ENCODE measurements around the gene FOXL1.

Gene FOXL1

GRCh38 chr16:86578061-86578599 is at the start of gene FOXL1:
Gene FOXL1 (plus strand): TSS chr16:86578549. CDS start chr16:86578724, 175 bp downstream.
- FAIRE-seq = no peak
- DNase-seq (ENCODE audit: insufficient read length, low spot score) = no peak
- TF ChIP-seq CTCF (IDR thresholded peaks at IDR 0.05; ENCODE audit: insufficient read depth, missing control alignments) = no peak

GRCh38 chr16:86529160-86529559 is 49.2 kb upstream of the FOXL1 start:
- no peak for DNase-seq (ENCODE audit: insufficient read length, low spot score)
- TF ChIP-seq CTCF (IDR thresholded peaks at IDR 0.05; ENCODE audit: insufficient read depth, missing control alignments) = no peak
- no peak for FAIRE-seq

GRCh38 chr16:86530251-86531190 is 47.8 kb upstream of the FOXL1 start:
- DNase-seq (ENCODE audit: insufficient read length, low spot score) (no peak), FAIRE-seq (no peak)
- TF ChIP-seq CTCF (IDR thresholded peaks at IDR 0.05; ENCODE audit: insufficient read depth, missing control alignments) = no peak

- TF ChIP-seq CTCF (IDR thresholded peaks at IDR 0.05; ENCODE audit: insufficient read depth, missing control alignments) = no peak
- DNase-seq (ENCODE audit: insufficient read length, low spot score) (no peak), FAIRE-seq (no peak)
Measured at GRCh38 chr16:86531191-86531545, 47.2 kb upstream of the FOXL1 start.

- no peak for FAIRE-seq
- DNase-seq (ENCODE audit: insufficient read length, low spot score) = no peak
- no peak for TF ChIP-seq CTCF (IDR thresholded peaks at IDR 0.05; ENCODE audit: insufficient read depth, missing control alignments)
Measured at GRCh38 chr16:86531641-86532525, 46.5 kb upstream of the FOXL1 start.

GRCh38 chr16:86532526-86532815 is 45.9 kb upstream of the FOXL1 start:
- TF ChIP-seq CTCF (IDR thresholded peaks at IDR 0.05; ENCODE audit: insufficient read depth, missing control alignments) = no peak
- DNase-seq (ENCODE audit: insufficient read length, low spot score) = no peak

More at GRCh38 chr16:86532526-86532815, 45.9 kb upstream of the FOXL1 start:
- FAIRE-seq = no peak
